Esophagus muscularis mucosa (tissue), 4 donors: ENCODE data around the gene RPP38. TPM values are rescaled to one million over a fixed set of nuclear protein-coding genes. Genes with fewer than 3 reads are reported as not detected.

Experiments
- DNase-seq: peaks from one replicate; pipeline ENCODE4 v3.0.0-alpha.2; 2017; ENCODE audit errors: extremely low spot score
- H3K27ac ChIP-seq, 4 donors: fragments of 200-600 bp; sonication (generic); replicated peaks in 1 of 4; 1 replicate in 3 of 4; 2 replicates in 1 of 4; pipeline ENCODE4 v1.5.1; 2016 to 2019; ENCODE audit warnings: mild to moderate bottlenecking in 1 of 4
- H3K27me3 ChIP-seq, 4 donors: fragments of 200-600 bp; sonication (generic); one replicate each; pipeline versions ENCODE4 v1.5.1 to v1.6.0; 2016 to 2019
- H3K36me3 ChIP-seq, 4 donors: fragments of 200-600 bp; sonication (generic); one replicate each; pipeline ENCODE4 v1.5.1; 2016 to 2019
- H3K4me1 ChIP-seq, 4 donors: fragments of 200-600 bp; sonication (generic); one replicate each; pipeline ENCODE4 v1.5.1; 2016 to 2019
- H3K4me3 ChIP-seq, 4 donors: fragments of 200-600 bp; sonication (generic); 1 replicate in 2 of 4; 2 replicates in 2 of 4; pipeline ENCODE4 v1.5.1; 2016 to 2019; ENCODE audit warnings: mild to moderate bottlenecking in 4 of 4, moderate library complexity in 1 of 4
- H3K9me3 ChIP-seq, 4 donors: fragments of 200-600 bp; sonication (generic); 1 replicate in 3 of 4; 2 replicates in 1 of 4; pipeline ENCODE4 v1.5.1; 2016 to 2019
- EP300 ChIP-seq: sonication (generic); formaldehyde crosslinking; IDR thresholded peaks from one replicate; pipeline ENCODE4 v1.6.1; 2017; ENCODE audit warnings: antibody characterized with exemption
- POLR2A ChIP-seq: fragments of 450-650 bp; IDR thresholded peaks from one replicate; pipeline ENCODE4 v1.6.1; 2017; ENCODE audit warnings: antibody characterized with exemption, moderate library complexity, mild to moderate bottlenecking, low read depth
- POLR2AphosphoS5 ChIP-seq, 2 donors: sonication (generic); formaldehyde crosslinking; IDR thresholded peaks; one replicate each; pipeline ENCODE4 v1.6.1; 2017; ENCODE audit warnings: antibody characterized with exemption in 2 of 2
- WGBS: methylation state at CpG from one replicate; pipeline ENCODE4 v1.1.5; 2018; 5-methylcytosine and 5-hydroxymethylcytosine counted together
- intact Hi-C: fragments of 100-400 bp; cut with DNase I; formaldehyde crosslinking; loops from one replicate; pipeline ENCODE4 v1.15.1; 2023
- total RNA-seq, 4 donors: library from RNA; depleted of rRNA; stranded (reverse); fragments of >200 nt; gene quantifications; one replicate each; pipeline versions ENCODE4 v1.1.0 to v1.2.1, GENCODE V29; 2016
- TF ChIP-seq, protein P1 (sequence below), 3 experiments: fragments of 200-600 bp in 2 of 3; fragments of 450-650 bp in 1 of 3; sonication (generic) in 2 of 3; IDR thresholded peaks; one replicate each; pipeline ENCODE4 v1.5.1; 2017 to 2019; ENCODE audit warnings: antibody characterized with exemption in 3 of 3, mild to moderate bottlenecking in 2 of 3, moderate library complexity in 1 of 3

Gene RPP38
- total RNA-seq, 4 donors from 2014 or later, result 9.1 to 16.2 (median 10.9) TPM

DNA sequence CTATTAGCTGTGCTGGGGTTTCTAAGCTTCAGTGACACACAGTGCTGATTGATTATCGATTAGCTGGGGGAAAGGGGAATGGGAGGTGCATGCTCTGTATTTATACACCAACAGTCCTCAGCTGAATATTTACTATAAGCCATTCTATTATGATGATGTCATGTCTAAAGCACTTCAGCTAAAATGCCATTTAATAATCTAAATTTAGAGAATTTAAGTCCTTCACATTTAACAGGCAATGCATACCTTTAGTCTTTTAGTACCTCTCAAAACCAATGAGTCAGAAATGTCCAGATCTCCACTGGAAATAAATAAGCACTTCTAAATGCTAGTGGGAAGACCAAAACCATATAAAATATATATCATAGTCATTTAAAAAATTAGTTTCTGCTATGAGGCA is 24.6 kb downstream of the RPP38 start:
- peaks cover 29 to 82% (median 62%) of the 10 kb centered on the region in 4 donors for H3K36me3 ChIP-seq
- TF ChIP-seq EP300 (no peak), POLR2AphosphoS5 (IDR thresholded peaks at IDR 0.05) (no peak), POLR2A (no peak)
- TF ChIP-seq, protein P1, sequence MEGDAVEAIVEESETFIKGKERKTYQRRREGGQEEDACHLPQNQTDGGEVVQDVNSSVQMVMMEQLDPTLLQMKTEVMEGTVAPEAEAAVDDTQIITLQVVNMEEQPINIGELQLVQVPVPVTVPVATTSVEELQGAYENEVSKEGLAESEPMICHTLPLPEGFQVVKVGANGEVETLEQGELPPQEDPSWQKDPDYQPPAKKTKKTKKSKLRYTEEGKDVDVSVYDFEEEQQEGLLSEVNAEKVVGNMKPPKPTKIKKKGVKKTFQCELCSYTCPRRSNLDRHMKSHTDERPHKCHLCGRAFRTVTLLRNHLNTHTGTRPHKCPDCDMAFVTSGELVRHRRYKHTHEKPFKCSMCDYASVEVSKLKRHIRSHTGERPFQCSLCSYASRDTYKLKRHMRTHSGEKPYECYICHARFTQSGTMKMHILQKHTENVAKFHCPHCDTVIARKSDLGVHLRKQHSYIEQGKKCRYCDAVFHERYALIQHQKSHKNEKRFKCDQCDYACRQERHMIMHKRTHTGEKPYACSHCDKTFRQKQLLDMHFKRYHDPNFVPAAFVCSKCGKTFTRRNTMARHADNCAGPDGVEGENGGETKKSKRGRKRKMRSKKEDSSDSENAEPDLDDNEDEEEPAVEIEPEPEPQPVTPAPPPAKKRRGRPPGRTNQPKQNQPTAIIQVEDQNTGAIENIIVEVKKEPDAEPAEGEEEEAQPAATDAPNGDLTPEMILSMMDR (IDR thresholded peaks at IDR 0.05), result no peak
- no peak overlapping the region for H3K27ac ChIP-seq
- no peak overlapping the region for H3K4me3 ChIP-seq
- no peaks in the 10 kb centered on the region for H3K9me3 ChIP-seq
- 100% methylated on average over 1 of the region's 1 CpG for WGBS
- DNase-seq, result no peak
- no peaks in the 10 kb centered on the region for H3K27me3 ChIP-seq
- intact Hi-C loops, result no loop called here
- H3K4me1 ChIP-seq, result peaks cover 0 to 4% (median 0%) of the 10 kb centered on the region in 4 donors

DNA sequence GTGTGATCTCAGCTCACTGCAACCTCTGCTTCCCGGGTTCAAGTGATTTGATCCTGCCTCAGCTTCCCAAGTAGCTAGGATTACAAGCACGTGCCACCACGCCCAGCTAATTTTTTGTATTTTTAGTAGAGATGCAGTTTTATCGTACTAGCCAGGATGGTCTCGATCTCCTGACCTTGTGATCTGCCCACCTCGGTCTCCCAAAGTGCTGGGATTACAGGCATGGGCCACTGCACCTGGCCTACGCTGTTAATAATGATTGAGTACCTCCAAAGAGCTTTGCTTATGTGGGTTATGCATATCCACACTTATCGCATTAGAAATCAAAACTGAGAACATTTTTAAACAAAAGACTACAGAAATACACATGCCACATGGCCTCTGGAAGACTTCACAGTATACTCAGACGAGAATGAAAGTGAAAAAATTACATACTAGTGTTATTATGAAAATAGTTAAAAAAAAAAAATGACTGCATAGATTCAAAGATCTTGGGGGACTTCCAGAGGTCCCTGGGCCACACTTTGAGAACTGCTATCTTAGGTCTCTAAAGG is 25.4 kb downstream of the RPP38 start:
- DNase-seq, result no peak
- no peak overlapping the region for H3K27ac ChIP-seq
- no peaks in the 10 kb centered on the region for H3K27me3 ChIP-seq
- intact Hi-C loops, result no loop called here
- TF ChIP-seq EP300, result no peak
- TF ChIP-seq, protein P1 (IDR thresholded peaks at IDR 0.05), result no peak
- no peak for TF ChIP-seq POLR2A
- no peak for TF ChIP-seq POLR2AphosphoS5 (IDR thresholded peaks at IDR 0.05)
- WGBS, result 90% methylated on average over 9 of the region's 9 CpGs
- H3K36me3 ChIP-seq, result peaks cover 29 to 82% (median 66%) of the 10 kb centered on the region in 4 donors
- H3K4me1 ChIP-seq, result peaks cover 0 to 4% (median 0%) of the 10 kb centered on the region in 4 donors
- no peaks in the 10 kb centered on the region for H3K9me3 ChIP-seq
- H3K4me3 ChIP-seq, result no peak overlapping the region

DNA sequence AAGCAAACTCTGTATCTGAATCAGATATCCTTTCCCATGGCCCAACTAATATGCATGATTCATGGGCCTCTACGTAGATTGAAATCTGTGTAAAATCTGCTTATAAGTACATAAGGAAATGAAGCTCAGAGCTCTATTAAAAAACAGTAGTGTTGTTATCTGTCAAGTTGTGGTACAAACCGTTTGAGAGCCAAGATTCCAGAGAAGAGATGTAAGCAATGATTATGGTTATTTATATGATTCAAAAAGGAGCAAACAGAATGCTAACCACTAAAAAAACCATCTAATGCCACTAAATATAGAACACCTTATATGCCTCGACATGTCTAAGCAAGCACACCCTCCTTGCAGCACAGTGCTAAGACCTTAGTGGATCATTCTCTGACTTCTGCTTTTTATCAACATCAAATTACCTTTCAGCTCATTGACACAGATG is 26.6 kb downstream of the RPP38 start:
- Histone ChIP-seq H3K4me3 (no peak overlapping the region), H3K9me3 (no peaks in the 10 kb centered on the region), H3K4me1 (peaks cover 0 to 4% (median 0%) of the 10 kb centered on the region in 4 donors), H3K27ac (no peak overlapping the region), H3K27me3 (no peaks in the 10 kb centered on the region), H3K36me3 (peaks cover 24 to 82% (median 63%) of the 10 kb centered on the region in 4 donors)
- DNase-seq, result no peak
- 69% methylated on average over 3 of the region's 3 CpGs for WGBS
- TF ChIP-seq EP300, result no peak
- TF ChIP-seq POLR2AphosphoS5 (IDR thresholded peaks at IDR 0.05), result no peak
- TF ChIP-seq, protein P1 (IDR thresholded peaks at IDR 0.05), result no peak
- no peak for TF ChIP-seq POLR2A
- intact Hi-C loops, result no loop called here

DNA sequence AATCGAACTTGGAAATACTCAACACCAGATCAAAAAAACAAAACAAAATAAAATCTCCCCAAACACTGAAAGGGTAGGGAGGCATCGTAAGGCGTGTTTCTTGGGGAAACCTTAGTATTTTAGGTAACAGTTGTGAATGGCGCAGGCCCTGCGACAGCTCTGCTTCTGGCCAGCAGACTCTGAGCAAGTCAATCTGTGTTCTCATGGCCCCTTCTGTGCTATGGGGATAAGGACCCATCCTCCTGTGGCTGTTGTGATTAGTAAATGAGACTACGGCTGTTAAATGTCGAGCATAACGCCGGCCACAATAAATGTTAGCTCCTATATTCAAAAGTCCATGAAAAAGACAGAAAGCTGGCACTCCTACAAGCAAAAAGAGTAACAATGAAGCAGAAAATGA is 27.0 kb downstream of the RPP38 start:
- TF ChIP-seq EP300, result no peak
- no peak for TF ChIP-seq POLR2A
- TF ChIP-seq POLR2AphosphoS5 (IDR thresholded peaks at IDR 0.05), result no peak
- TF ChIP-seq, protein P1 (IDR thresholded peaks at IDR 0.05), result no peak
- peaks cover 20 to 81% (median 61%) of the 10 kb centered on the region in 4 donors for H3K36me3 ChIP-seq
- H3K27me3 ChIP-seq, result no peaks in the 10 kb centered on the region
- H3K4me1 ChIP-seq, result peaks cover 0 to 4% (median 0%) of the 10 kb centered on the region in 4 donors
- intact Hi-C loops, result no loop called here
- no peak overlapping the region for H3K27ac ChIP-seq
- no peak for DNase-seq
- H3K4me3 ChIP-seq, result no peak overlapping the region
- 95% methylated on average over 9 of the region's 9 CpGs for WGBS
- no peaks in the 10 kb centered on the region for H3K9me3 ChIP-seq

DNA sequence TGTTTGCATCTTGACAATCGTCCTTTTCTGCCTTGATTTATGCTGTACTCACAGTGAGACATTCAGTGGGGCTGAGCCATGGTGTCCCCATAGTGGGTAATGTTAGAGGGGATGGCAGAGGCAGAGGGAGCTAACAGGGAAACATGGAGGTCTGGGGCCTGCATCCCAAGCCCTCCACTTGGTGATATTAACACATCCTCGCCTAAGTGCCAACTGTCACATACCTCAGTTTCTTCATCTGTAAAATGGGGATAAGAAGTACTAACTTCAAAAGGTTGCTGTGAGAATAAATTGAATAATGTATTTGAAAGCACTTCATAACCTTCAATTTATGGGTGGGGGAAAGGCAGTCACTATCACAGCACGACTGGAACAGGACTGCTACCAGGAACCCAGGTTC is 27.8 kb downstream of the RPP38 start:
- peaks cover 12 to 81% (median 62%) of the 10 kb centered on the region in 4 donors for H3K36me3 ChIP-seq
- peaks cover 0 to 4% (median 0%) of the 10 kb centered on the region in 4 donors for H3K4me1 ChIP-seq
- H3K9me3 ChIP-seq, result no peaks in the 10 kb centered on the region
- intact Hi-C loops, result no loop called here
- no peak overlapping the region for H3K27ac ChIP-seq
- WGBS, result 96% methylated on average over 3 of the region's 3 CpGs
- no peaks in the 10 kb centered on the region for H3K27me3 ChIP-seq
- no peak for DNase-seq
- H3K4me3 ChIP-seq, result no peak overlapping the region
- no peak for TF ChIP-seq POLR2A
- TF ChIP-seq POLR2AphosphoS5 (IDR thresholded peaks at IDR 0.05), result no peak
- TF ChIP-seq, protein P1 (IDR thresholded peaks at IDR 0.05), result no peak
- TF ChIP-seq EP300, result no peak
